LNCAP (cell line): Measurements from ENCODE around the gene NUDT3.

Source experiments
- CTCF ChIP-seq: fragments of 450-650 bp; IDR thresholded peaks from 2 replicates; pipeline ENCODE4 v1.5.1; 2017; ENCODE audit warnings: mild to moderate bottlenecking

NUDT3 gene

GRCh38 chr6:34275128-34275804, 117.2 kb downstream of the NUDT3 start:
- TF ChIP-seq CTCF = no peak

- TF ChIP-seq CTCF = no peak
These were observed 118.3 kb downstream of the NUDT3 start for GRCh38 chr6:34274129-34274528.

- TF ChIP-seq CTCF = no peak
These were observed 119.1 kb downstream of the NUDT3 start for GRCh38 chr6:34273242-34273805.

GRCh38 chr6:34272013-34272926, 120.2 kb downstream of the NUDT3 start:
- TF ChIP-seq CTCF = no peak

- TF ChIP-seq CTCF = no peak
These were observed 124.7 kb downstream of the NUDT3 start for GRCh38 chr6:34267746-34268145.

- TF ChIP-seq CTCF = no peak
These were observed 131.7 kb downstream of the NUDT3 start for GRCh38 chr6:34260576-34261267.

- TF ChIP-seq CTCF = no peak
These were observed 132.9 kb downstream of the NUDT3 start for GRCh38 chr6:34259529-34260069.
